GM19467 (cell line): ENCODE results near the gene PHYKPL.

ENCODE experiments used
- ATAC-seq: cut with Tn5 transposase; IDR thresholded peaks from one replicate; pipeline ENCODE4 v1.9.1; 2021; ENCODE audit warnings: mild to moderate bottlenecking, moderate library complexity; ENCODE audit not compliant: unreplicated experiment

Gene PHYKPL

GRCh38 chr5:178192787-178193186 lies 39.8 kb downstream of the PHYKPL start:
- no peak for ATAC-seq

- ATAC-seq = no peak
Observed at GRCh38 chr5:178192244-178192643, 40.4 kb downstream of the PHYKPL start.

- ATAC-seq = no peak
Observed at GRCh38 chr5:178191661-178192060, 40.9 kb downstream of the PHYKPL start.

- ATAC-seq = no peak
Observed at GRCh38 chr5:178189433-178189832, 43.2 kb downstream of the PHYKPL start.

- no peak for ATAC-seq
Observed at GRCh38 chr5:178187014-178187413, 45.6 kb downstream of the PHYKPL start, which contains the start of gene GMCL2. Gene GMCL2, minus strand, starts transcription at chr5:178187371. Its CDS starts 72 bp downstream, at chr5:178187299.

GRCh38 chr5:178186427-178186826 lies 46.2 kb downstream of the PHYKPL start:
- no peak for ATAC-seq

GRCh38 chr5:178182158-178182876 lies 50.3 kb downstream of the PHYKPL start:
- ATAC-seq = no peak

- no peak for ATAC-seq
Observed at GRCh38 chr5:178180141-178180863, 52.3 kb downstream of the PHYKPL start.

- ATAC-seq = no peak
Observed at GRCh38 chr5:178177569-178177968, 55.0 kb downstream of the PHYKPL start.

GRCh38 chr5:178176791-178177190 lies 55.8 kb downstream of the PHYKPL start:
- no peak for ATAC-seq

GRCh38 chr5:178174456-178174855 lies 58.1 kb downstream of the PHYKPL start:
- ATAC-seq = no peak

GRCh38 chr5:178170455-178170854 lies 62.1 kb downstream of the PHYKPL start:
- ATAC-seq = no peak

- ATAC-seq = no peak
Observed at GRCh38 chr5:178165581-178165980, 67.0 kb downstream of the PHYKPL start.

GRCh38 chr5:178163772-178164735 lies 68.5 kb downstream of the PHYKPL start:
- peak; percentile 89 for ATAC-seq

- no peak for ATAC-seq
Observed at GRCh38 chr5:178162481-178162880, 70.1 kb downstream of the PHYKPL start.

- no peak for ATAC-seq
Observed at GRCh38 chr5:178160176-178160575, 72.4 kb downstream of the PHYKPL start.
